Measurements from ENCODE around the gene TMEM245.

DNA sequence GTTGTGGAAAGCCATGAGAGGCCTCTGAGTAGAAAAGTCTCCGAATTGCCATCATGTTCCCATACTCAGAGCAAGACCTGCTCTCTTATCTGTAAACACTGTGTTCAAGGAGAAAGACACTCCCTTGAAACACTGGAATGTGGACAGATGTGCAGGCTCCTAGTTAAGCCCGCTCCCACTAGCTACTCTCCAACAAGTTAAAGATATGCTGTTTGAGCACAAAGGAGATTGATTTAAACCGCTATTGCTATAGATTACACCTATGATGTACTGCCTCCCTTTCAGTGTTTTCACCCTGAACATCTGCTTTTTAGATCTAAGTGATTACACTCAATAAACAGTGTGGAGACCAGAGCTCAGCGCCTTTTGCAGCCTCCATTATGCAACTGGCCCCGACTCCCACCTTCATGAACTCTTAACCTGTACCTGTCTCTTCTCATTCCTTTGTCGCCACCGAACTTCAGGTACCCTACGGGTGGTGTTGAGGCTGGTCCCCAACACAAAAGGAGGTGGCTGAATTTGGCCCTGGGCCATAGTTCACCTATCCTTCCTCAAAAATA lies 47.5 kb downstream of the TMEM245 start:
- TF ChIP-seq ZNF140 (tag by site-specific recombination; IDR thresholded peaks at IDR 0.05), result no peak
- TF ChIP-seq, protein P1, sequence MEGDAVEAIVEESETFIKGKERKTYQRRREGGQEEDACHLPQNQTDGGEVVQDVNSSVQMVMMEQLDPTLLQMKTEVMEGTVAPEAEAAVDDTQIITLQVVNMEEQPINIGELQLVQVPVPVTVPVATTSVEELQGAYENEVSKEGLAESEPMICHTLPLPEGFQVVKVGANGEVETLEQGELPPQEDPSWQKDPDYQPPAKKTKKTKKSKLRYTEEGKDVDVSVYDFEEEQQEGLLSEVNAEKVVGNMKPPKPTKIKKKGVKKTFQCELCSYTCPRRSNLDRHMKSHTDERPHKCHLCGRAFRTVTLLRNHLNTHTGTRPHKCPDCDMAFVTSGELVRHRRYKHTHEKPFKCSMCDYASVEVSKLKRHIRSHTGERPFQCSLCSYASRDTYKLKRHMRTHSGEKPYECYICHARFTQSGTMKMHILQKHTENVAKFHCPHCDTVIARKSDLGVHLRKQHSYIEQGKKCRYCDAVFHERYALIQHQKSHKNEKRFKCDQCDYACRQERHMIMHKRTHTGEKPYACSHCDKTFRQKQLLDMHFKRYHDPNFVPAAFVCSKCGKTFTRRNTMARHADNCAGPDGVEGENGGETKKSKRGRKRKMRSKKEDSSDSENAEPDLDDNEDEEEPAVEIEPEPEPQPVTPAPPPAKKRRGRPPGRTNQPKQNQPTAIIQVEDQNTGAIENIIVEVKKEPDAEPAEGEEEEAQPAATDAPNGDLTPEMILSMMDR (tag by site-specific recombination; IDR thresholded peaks at IDR 0.05), result no peak
